GM13977 (cell line): Measurements from ENCODE around the gene SLC35E3.
"Not testable (repeated sequence)": the region's sequence is repeated elsewhere in the genome, so short reads cannot be mapped to it uniquely, and the experiment has no call there.

Source experiments
- DNase-seq: peaks from one replicate; pipeline ENCODE4 v3.0.0; 2012; ENCODE audit warnings: low spot score
- CTCF ChIP-seq: IDR thresholded peaks from 2 replicates; pipeline ENCODE4 v1.5.1; 2012; ENCODE audit warnings: mild to moderate bottlenecking, control low read depth; ENCODE audit not compliant: insufficient read depth; ENCODE audit errors: extremely low read depth, missing control alignments
- in situ Hi-C: fragments of 300-500 bp; cut with MboI; formaldehyde crosslinking; loops from one replicate; pipeline ENCODE4 v1.12.0; 2022; ENCODE audit warnings: low sequenced_read_pairs, low pct_unique_long_range_greater_than_20kb, mixed read lengths, inconsistent platforms; ENCODE audit not compliant: unreplicated experiment

Gene SLC35E3

GRCh38 chr12:68805592-68806120 lies 59.7 kb downstream of the SLC35E3 start:
- no peak for DNase-seq
- in situ Hi-C loops, result no loop called here
- no peak for TF ChIP-seq CTCF

GRCh38 chr12:68806488-68807237 lies 60.7 kb downstream of the SLC35E3 start:
- in situ Hi-C loops, result no loop called here
- TF ChIP-seq CTCF, result no peak
- DNase-seq, result no peak

- DNase-seq, in situ Hi-C loops: not testable (repeated sequence)
These were observed 61.2 kb downstream of the SLC35E3 start for GRCh38 chr12:68807274-68807575.

- TF ChIP-seq CTCF, result peak; percentile 85
- in situ Hi-C loops, result no loop called here
- DNase-seq, result peak; percentile 97
These were observed 61.8 kb downstream of the SLC35E3 start, which contains the start of gene MDM2 for GRCh38 chr12:68807576-68808387. MDM2 (plus strand) TSS chr12:68808177; CDS start chr12:68808478, 301 bp downstream.

- peak; percentile 87 for DNase-seq
- no peak for TF ChIP-seq CTCF
- in situ Hi-C loops, result no loop called here
These were observed 62.6 kb downstream of the SLC35E3 start for GRCh38 chr12:68808388-68809189.

- DNase-seq, result no peak
- in situ Hi-C loops, result no loop called here
- no peak for TF ChIP-seq CTCF
These were observed 63.4 kb downstream of the SLC35E3 start for GRCh38 chr12:68809190-68810026.

GRCh38 chr12:68810027-68810389 lies 64.0 kb downstream of the SLC35E3 start:
- DNase-seq, in situ Hi-C loops: not testable (repeated sequence)

- DNase-seq, in situ Hi-C loops: not testable (repeated sequence)
These were observed 65.6 kb downstream of the SLC35E3 start for GRCh38 chr12:68811573-68811972.
